Measurements from ENCODE around the gene ADH6.

DNA sequence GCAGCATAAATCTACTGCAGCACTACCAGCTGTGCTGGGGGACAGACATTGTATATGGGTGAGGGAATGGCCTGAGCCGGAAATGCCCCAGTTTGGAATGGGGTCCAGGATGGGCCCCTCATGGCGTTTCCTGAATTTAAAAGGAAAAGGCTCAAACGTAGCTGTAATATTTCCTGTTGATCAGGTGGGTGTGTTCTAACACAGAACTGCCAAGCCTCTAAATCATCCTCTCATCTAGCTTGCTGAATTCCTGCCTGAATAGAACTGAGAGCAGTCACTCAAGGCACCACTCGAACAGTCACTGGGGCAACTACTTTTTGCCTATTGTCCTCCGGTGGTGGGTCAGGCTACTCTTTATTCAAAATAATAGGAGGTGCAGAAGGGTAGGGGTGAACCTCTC, 28.7 kb downstream of the ADH6 start:
- TF ChIP-seq CTCF (conservative IDR thresholded peaks at IDR 0.05; ENCODE audit: low read length) (no peak), EZH2phosphoT487 (IDR thresholded peaks at IDR 0.05; ENCODE audit: borderline replicate concordance) (no peak)

Data from Loucy (cell line).